ENCODE results near the gene PIGL. TPM values are rescaled to one million over a fixed set of nuclear protein-coding genes. Genes with fewer than 3 reads are reported as not detected.

PIGL gene
- total RNA-seq, 1 experiment from 2014 or later: 44.1 TPM

DNA sequence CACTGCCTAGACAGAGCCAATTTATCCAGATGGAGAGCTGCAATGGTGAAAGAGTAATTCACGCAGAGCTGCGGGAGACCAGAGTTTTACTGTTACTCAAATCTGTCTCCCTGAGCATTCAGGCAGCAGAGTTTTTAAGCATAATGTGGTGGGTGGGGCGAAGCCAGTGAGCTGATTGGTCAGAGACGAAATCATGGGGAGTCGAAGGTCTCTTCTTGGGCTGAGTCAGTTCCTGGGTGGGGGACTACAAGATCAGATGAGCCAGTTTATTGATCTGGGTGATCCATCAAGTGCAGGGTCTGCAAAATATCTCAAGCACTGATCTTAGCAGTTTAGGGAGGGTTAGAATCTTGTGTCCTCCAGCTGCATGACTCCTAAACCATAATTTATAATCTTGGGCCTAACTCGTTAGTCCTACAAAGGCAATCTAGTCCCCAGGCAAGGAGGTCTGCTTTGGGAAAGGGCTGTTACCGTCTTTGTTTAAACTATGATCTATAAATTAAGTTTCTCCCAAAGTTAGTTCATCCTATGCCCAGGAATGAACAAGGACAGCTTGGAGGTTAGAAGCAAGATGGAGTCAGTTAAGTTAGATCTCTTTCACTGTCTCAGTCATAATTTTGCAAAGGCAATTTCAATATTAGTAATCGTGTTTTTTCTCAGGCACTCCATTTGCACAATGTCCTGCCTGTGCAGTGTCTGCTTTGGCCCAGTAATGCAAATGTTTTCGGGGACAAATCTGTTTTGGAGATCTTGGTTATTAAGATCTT, 27.0 kb downstream of the PIGL start:
- Mint-ChIP-seq H3K9me3 (0 out of 2 replicates have a peak, but pooled peaks cover 3% of the 10 kb centered on the region), H3K4me3 (no peak overlapping the region), H3K27ac (peak overlapping the region; percentile 79), H3K36me3 (peaks cover 4% of the 10 kb centered on the region), H3K4me1 (peaks cover 12% of the 10 kb centered on the region), H3K27me3 (ENCODE audit: low read depth) (no peaks in the 10 kb centered on the region)
- CTCF ChIA-PET: interaction anchor here (1.9 kb wide), 1 partner anchor 42 kb away, joined by 5 read pairs; no protein-coding TSS in a partner anchor
- DNase-seq (ENCODE audit: low spot score) (no peak), ATAC-seq (peak; percentile 73)
- TF ChIP-seq SMAD4 (CRISPR knock-in tag; IDR thresholded peaks at IDR 0.05): no peak
- TF ChIP-seq, protein P1, sequence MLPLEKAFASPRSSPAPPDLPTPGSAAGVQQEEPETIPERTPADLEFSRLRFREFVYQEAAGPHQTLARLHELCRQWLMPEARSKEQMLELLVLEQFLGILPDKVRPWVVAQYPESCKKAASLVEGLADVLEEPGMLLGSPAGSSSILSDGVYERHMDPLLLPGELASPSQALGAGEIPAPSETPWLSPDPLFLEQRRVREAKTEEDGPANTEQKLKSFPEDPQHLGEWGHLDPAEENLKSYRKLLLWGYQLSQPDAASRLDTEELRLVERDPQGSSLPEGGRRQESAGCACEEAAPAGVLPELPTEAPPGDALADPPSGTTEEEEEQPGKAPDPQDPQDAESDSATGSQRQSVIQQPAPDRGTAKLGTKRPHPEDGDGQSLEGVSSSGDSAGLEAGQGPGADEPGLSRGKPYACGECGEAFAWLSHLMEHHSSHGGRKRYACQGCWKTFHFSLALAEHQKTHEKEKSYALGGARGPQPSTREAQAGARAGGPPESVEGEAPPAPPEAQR (CRISPR knock-in tag; IDR thresholded peaks at IDR 0.05): no peak
- TF ChIP-seq, protein P2, sequence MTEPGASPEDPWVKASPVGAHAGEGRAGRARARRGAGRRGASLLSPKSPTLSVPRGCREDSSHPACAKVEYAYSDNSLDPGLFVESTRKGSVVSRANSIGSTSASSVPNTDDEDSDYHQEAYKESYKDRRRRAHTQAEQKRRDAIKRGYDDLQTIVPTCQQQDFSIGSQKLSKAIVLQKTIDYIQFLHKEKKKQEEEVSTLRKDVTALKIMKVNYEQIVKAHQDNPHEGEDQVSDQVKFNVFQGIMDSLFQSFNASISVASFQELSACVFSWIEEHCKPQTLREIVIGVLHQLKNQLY (CRISPR knock-in tag; IDR thresholded peaks at IDR 0.05): no peak
- TF ChIP-seq, protein P3, sequence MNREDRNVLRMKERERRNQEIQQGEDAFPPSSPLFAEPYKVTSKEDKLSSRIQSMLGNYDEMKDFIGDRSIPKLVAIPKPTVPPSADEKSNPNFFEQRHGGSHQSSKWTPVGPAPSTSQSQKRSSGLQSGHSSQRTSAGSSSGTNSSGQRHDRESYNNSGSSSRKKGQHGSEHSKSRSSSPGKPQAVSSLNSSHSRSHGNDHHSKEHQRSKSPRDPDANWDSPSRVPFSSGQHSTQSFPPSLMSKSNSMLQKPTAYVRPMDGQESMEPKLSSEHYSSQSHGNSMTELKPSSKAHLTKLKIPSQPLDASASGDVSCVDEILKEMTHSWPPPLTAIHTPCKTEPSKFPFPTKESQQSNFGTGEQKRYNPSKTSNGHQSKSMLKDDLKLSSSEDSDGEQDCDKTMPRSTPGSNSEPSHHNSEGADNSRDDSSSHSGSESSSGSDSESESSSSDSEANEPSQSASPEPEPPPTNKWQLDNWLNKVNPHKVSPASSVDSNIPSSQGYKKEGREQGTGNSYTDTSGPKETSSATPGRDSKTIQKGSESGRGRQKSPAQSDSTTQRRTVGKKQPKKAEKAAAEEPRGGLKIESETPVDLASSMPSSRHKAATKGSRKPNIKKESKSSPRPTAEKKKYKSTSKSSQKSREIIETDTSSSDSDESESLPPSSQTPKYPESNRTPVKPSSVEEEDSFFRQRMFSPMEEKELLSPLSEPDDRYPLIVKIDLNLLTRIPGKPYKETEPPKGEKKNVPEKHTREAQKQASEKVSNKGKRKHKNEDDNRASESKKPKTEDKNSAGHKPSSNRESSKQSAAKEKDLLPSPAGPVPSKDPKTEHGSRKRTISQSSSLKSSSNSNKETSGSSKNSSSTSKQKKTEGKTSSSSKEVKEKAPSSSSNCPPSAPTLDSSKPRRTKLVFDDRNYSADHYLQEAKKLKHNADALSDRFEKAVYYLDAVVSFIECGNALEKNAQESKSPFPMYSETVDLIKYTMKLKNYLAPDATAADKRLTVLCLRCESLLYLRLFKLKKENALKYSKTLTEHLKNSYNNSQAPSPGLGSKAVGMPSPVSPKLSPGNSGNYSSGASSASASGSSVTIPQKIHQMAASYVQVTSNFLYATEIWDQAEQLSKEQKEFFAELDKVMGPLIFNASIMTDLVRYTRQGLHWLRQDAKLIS (CRISPR knock-in tag; IDR thresholded peaks at IDR 0.05; ENCODE audit: borderline replicate concordance): no peak
- no peak for TF ChIP-seq GTF2I (CRISPR knock-in tag; conservative IDR thresholded peaks at IDR 0.05)
- TF ChIP-seq, protein P4, sequence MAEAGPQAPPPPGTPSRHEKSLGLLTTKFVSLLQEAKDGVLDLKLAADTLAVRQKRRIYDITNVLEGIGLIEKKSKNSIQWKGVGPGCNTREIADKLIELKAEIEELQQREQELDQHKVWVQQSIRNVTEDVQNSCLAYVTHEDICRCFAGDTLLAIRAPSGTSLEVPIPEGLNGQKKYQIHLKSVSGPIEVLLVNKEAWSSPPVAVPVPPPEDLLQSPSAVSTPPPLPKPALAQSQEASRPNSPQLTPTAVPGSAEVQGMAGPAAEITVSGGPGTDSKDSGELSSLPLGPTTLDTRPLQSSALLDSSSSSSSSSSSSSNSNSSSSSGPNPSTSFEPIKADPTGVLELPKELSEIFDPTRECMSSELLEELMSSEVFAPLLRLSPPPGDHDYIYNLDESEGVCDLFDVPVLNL (CRISPR knock-in tag; IDR thresholded peaks at IDR 0.05; ENCODE audit: borderline replicate concordance, low read depth): no peak
- no peak for TF ChIP-seq SMAD3 (CRISPR knock-in tag; IDR thresholded peaks at IDR 0.05; ENCODE audit: borderline replicate concordance)
- TF ChIP-seq, protein P5, sequence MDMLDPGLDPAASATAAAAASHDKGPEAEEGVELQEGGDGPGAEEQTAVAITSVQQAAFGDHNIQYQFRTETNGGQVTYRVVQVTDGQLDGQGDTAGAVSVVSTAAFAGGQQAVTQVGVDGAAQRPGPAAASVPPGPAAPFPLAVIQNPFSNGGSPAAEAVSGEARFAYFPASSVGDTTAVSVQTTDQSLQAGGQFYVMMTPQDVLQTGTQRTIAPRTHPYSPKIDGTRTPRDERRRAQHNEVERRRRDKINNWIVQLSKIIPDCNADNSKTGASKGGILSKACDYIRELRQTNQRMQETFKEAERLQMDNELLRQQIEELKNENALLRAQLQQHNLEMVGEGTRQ (CRISPR knock-in tag; IDR thresholded peaks at IDR 0.05): no peak
- TF ChIP-seq, protein P6, sequence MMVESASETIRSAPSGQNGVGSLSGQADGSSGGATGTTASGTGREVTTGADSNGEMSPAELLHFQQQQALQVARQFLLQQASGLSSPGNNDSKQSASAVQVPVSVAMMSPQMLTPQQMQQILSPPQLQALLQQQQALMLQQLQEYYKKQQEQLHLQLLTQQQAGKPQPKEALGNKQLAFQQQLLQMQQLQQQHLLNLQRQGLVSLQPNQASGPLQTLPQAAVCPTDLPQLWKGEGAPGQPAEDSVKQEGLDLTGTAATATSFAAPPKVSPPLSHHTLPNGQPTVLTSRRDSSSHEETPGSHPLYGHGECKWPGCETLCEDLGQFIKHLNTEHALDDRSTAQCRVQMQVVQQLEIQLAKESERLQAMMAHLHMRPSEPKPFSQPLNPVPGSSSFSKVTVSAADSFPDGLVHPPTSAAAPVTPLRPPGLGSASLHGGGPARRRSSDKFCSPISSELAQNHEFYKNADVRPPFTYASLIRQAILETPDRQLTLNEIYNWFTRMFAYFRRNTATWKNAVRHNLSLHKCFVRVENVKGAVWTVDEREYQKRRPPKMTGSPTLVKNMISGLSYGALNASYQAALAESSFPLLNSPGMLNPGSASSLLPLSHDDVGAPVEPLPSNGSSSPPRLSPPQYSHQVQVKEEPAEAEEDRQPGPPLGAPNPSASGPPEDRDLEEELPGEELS (CRISPR knock-in tag; IDR thresholded peaks at IDR 0.05): no peak
- TF ChIP-seq MYBL2 (CRISPR knock-in tag; IDR thresholded peaks at IDR 0.05): no peak
- TF ChIP-seq, protein P7, sequence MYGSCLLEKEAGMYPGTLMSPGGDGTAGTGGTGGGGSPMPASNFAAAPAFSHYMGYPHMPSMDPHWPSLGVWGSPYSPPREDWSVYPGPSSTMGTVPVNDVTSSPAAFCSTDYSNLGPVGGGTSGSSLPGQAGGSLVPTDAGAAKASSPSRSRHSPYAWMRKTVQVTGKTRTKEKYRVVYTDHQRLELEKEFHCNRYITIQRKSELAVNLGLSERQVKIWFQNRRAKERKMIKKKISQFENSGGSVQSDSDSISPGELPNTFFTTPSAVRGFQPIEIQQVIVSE (CRISPR knock-in tag; IDR thresholded peaks at IDR 0.05; ENCODE audit: borderline replicate concordance): no peak
- TF ChIP-seq, protein P8, sequence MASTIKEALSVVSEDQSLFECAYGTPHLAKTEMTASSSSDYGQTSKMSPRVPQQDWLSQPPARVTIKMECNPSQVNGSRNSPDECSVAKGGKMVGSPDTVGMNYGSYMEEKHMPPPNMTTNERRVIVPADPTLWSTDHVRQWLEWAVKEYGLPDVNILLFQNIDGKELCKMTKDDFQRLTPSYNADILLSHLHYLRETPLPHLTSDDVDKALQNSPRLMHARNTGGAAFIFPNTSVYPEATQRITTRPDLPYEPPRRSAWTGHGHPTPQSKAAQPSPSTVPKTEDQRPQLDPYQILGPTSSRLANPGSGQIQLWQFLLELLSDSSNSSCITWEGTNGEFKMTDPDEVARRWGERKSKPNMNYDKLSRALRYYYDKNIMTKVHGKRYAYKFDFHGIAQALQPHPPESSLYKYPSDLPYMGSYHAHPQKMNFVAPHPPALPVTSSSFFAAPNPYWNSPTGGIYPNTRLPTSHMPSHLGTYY (CRISPR knock-in tag; IDR thresholded peaks at IDR 0.05): no peak
- TF ChIP-seq, protein P9, sequence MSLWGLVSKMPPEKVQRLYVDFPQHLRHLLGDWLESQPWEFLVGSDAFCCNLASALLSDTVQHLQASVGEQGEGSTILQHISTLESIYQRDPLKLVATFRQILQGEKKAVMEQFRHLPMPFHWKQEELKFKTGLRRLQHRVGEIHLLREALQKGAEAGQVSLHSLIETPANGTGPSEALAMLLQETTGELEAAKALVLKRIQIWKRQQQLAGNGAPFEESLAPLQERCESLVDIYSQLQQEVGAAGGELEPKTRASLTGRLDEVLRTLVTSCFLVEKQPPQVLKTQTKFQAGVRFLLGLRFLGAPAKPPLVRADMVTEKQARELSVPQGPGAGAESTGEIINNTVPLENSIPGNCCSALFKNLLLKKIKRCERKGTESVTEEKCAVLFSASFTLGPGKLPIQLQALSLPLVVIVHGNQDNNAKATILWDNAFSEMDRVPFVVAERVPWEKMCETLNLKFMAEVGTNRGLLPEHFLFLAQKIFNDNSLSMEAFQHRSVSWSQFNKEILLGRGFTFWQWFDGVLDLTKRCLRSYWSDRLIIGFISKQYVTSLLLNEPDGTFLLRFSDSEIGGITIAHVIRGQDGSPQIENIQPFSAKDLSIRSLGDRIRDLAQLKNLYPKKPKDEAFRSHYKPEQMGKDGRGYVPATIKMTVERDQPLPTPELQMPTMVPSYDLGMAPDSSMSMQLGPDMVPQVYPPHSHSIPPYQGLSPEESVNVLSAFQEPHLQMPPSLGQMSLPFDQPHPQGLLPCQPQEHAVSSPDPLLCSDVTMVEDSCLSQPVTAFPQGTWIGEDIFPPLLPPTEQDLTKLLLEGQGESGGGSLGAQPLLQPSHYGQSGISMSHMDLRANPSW (CRISPR knock-in tag; conservative IDR thresholded peaks at IDR 0.05; ENCODE audit: low read depth): no peak
- no peak for TF ChIP-seq ZNF423 (CRISPR knock-in tag; IDR thresholded peaks at IDR 0.05)
- TF ChIP-seq ZBTB21 (CRISPR knock-in tag; IDR thresholded peaks at IDR 0.05; ENCODE audit: borderline replicate concordance): no peak
- POLR2A ChIA-PET: no interaction called here

All from WTC11 (cell line).